SK-N-SH (cell line): ENCODE results near the gene MAPKAP1.

Experiments used
- CTCF ChIP-seq: fragments of 200-600 bp; sonication (generic); IDR thresholded peaks from 2 replicates; pipeline ENCODE4 v1.6.1; 2017; ENCODE audit warnings: antibody characterized with exemption, mild to moderate bottlenecking, moderate library complexity
- EZH2phosphoT487 ChIP-seq: fragments of 200-600 bp; sonication (generic); IDR thresholded peaks from 2 replicates; pipeline ENCODE4 v1.6.1; 2017; ENCODE audit warnings: low read depth, mixed run types, mild to moderate bottlenecking, antibody characterized with exemption, moderate library complexity, borderline replicate concordance
- GATA2 ChIP-seq: sonication (generic); formaldehyde crosslinking; IDR thresholded peaks from 2 replicates; pipeline ENCODE4 v1.5.0; 2020; ENCODE audit warnings: mild to moderate bottlenecking, missing genetic modification reagents
- JUND ChIP-seq: IDR thresholded peaks from 2 replicates; pipeline ENCODE4 v1.4.0; 2012
- MXI1 ChIP-seq: IDR thresholded peaks from 2 replicates; pipeline ENCODE4 v1.6.1; 2012; ENCODE audit warnings: mild to moderate bottlenecking, low read depth, low read length, improper control_type of control experiment
- NFIC ChIP-seq: IDR thresholded peaks from 2 replicates; pipeline ENCODE4 v1.4.0; 2012; ENCODE audit warnings: borderline replicate concordance
- RAD21 ChIP-seq: IDR thresholded peaks from 2 replicates; pipeline ENCODE4 v1.6.1; 2012; ENCODE audit warnings: mild to moderate bottlenecking, low read length
- REST ChIP-seq: IDR thresholded peaks from 2 replicates; pipeline ENCODE4 v1.6.1; 2012; ENCODE audit warnings: mild to moderate bottlenecking, low read depth, low read length, moderate library complexity
- RXRA ChIP-seq: IDR thresholded peaks from 2 replicates; pipeline ENCODE4 v1.4.0; 2012; ENCODE audit warnings: low read depth, mild to moderate bottlenecking, borderline replicate concordance
- SIN3A ChIP-seq: IDR thresholded peaks from 2 replicates; pipeline ENCODE4 v1.6.1; 2012; ENCODE audit warnings: low read depth, mild to moderate bottlenecking, low read length, moderate library complexity, borderline replicate concordance
- SMC3 ChIP-seq: IDR thresholded peaks from 2 replicates; pipeline ENCODE4 v1.6.1; 2012; ENCODE audit warnings: low read depth, low read length, improper control_type of control experiment
- USF2 ChIP-seq: fragments of 150-350 bp; IDR thresholded peaks from 2 replicates; pipeline ENCODE4 v1.6.1; 2017; ENCODE audit warnings: antibody characterized with exemption, low read length, low read depth, borderline replicate concordance
- ZBTB33 ChIP-seq: IDR thresholded peaks from 2 replicates; pipeline ENCODE4 v1.4.0; 2012; ENCODE audit warnings: low read depth, borderline replicate concordance

GRCh38 chr9:125701351-125701750, 5.7 kb downstream of the MAPKAP1 start:
- TF ChIP-seq CTCF (no peak), RXRA (no peak), USF2 (no peak), SIN3A (no peak), ZBTB33 (no peak), REST (no peak), JUND (no peak), SMC3 (no peak), GATA2 (CRISPR knock-in tag) (no peak), NFIC (no peak), RAD21 (no peak), EZH2phosphoT487 (no peak), MXI1 (no peak)
